GM12878 (cell line): ENCODE results near the gene PIGV.

Source experiments
- CEBPB ChIP-seq, 2 experiments: fragments of 150-350 bp in 1 of 2; IDR thresholded peaks; 2 replicates each; pipeline ENCODE4 v1.6.1; 2012 to 2014; ENCODE audit warnings: low read depth in 2 of 2, low read length in 2 of 2, borderline replicate concordance in 1 of 2, inconsistent platforms in 1 of 2
- CREB1 ChIP-seq: IDR thresholded peaks from 2 replicates; pipeline ENCODE4 v1.6.1; 2012; ENCODE audit warnings: low read depth, mild to moderate bottlenecking, inconsistent platforms
- E2F8 ChIP-seq: fragments of 450-650 bp; IDR thresholded peaks from 2 replicates; pipeline ENCODE4 v1.6.1; 2018; ENCODE audit warnings: mild to moderate bottlenecking, low read depth, moderate library complexity; ENCODE audit not compliant: partially characterized antibody
- EP300 ChIP-seq, 2 experiments: fragments of 150-350 bp in 1 of 2; IDR thresholded peaks; 2 replicates each; pipeline ENCODE4 v1.6.1; 2011 to 2012; ENCODE audit warnings: low read depth in 2 of 2, low read length in 2 of 2, borderline replicate concordance in 1 of 2, improper control_type of control experiment in 1 of 2, inconsistent platforms in 1 of 2; ENCODE audit not compliant: control insufficient read depth in 1 of 2
- ESRRA ChIP-seq: IDR thresholded peaks from 2 replicates; pipeline ENCODE4 v1.6.1; 2012; ENCODE audit warnings: mild to moderate bottlenecking, low read length, improper control_type of control experiment
- EZH2 ChIP-seq: IDR thresholded peaks from 2 replicates; pipeline ENCODE4 v1.6.1; 2012; ENCODE audit warnings: low read depth, mild to moderate bottlenecking, control low read depth, inconsistent platforms, low read length, borderline replicate concordance; ENCODE audit not compliant: control insufficient read depth
- NFIC ChIP-seq: IDR thresholded peaks from 2 replicates; pipeline ENCODE4 v1.6.1; 2012; ENCODE audit warnings: low read depth, mild to moderate bottlenecking, inconsistent platforms, low read length, moderate library complexity
- SREBF2 ChIP-seq: IDR thresholded peaks from 2 replicates; pipeline ENCODE4 v1.6.1; 2012; ENCODE audit warnings: mild to moderate bottlenecking, low read length
- USF2 ChIP-seq: IDR thresholded peaks from 2 replicates; pipeline ENCODE4 v1.6.1; 2011; ENCODE audit warnings: low read depth, low read length, improper control_type of control experiment, borderline replicate concordance
- TF ChIP-seq, protein P1 (sequence below), 3 experiments: IDR thresholded peaks in 2 of 3; conservative IDR thresholded peaks in 1 of 3; 2 replicates each; pipeline ENCODE4 v1.5.1; 2011; ENCODE audit warnings: low read depth in 3 of 3, low read length in 3 of 3, mild to moderate bottlenecking in 3 of 3, control low read depth in 2 of 3, moderate library complexity in 2 of 3, inconsistent platforms in 1 of 3, mixed read lengths in 1 of 3; ENCODE audit not compliant: control insufficient read depth in 2 of 3, insufficient read depth in 1 of 3; ENCODE audit errors: extremely low read depth in 1 of 3

GRCh38 chr1:26750428-26750827 lies 37.3 kb upstream of the PIGV start:
- TF ChIP-seq ESRRA (no peak), CREB1 (no peak), NFIC (no peak), CEBPB (IDR thresholded peaks at IDR 0.05; ENCODE audit: borderline replicate concordance in 1 of 2, low read depth in 2 of 2, low read length in 2 of 2) (no peak), USF2 (no peak), EZH2 (no peak), SREBF2 (no peak), EP300 (IDR thresholded peaks at IDR 0.05; ENCODE audit: borderline replicate concordance in 1 of 2, control insufficient read depth in 1 of 2, low read depth in 2 of 2, low read length in 2 of 2) (no peak), E2F8 (no peak)
- TF ChIP-seq, protein P1, sequence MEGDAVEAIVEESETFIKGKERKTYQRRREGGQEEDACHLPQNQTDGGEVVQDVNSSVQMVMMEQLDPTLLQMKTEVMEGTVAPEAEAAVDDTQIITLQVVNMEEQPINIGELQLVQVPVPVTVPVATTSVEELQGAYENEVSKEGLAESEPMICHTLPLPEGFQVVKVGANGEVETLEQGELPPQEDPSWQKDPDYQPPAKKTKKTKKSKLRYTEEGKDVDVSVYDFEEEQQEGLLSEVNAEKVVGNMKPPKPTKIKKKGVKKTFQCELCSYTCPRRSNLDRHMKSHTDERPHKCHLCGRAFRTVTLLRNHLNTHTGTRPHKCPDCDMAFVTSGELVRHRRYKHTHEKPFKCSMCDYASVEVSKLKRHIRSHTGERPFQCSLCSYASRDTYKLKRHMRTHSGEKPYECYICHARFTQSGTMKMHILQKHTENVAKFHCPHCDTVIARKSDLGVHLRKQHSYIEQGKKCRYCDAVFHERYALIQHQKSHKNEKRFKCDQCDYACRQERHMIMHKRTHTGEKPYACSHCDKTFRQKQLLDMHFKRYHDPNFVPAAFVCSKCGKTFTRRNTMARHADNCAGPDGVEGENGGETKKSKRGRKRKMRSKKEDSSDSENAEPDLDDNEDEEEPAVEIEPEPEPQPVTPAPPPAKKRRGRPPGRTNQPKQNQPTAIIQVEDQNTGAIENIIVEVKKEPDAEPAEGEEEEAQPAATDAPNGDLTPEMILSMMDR (IDR thresholded peaks at IDR 0.05 in 2 of 3, conservative IDR thresholded peaks at IDR 0.05 in 1 of 3; ENCODE audit: control insufficient read depth in 2 of 3, extremely low read depth in 1 of 3, insufficient read depth in 1 of 3, low read depth in 3 of 3, low read length in 3 of 3) = no peak
